Aorta (tissue), 5 donors: ENCODE results near the gene STRBP. TPM values are rescaled to one million over a fixed set of nuclear protein-coding genes. Genes with fewer than 3 reads are reported as not detected.
"Not testable (repeated sequence)": the region's sequence is repeated elsewhere in the genome, so short reads cannot be mapped to it uniquely, and the experiment has no call there.

ENCODE experiments used
- ATAC-seq: fragments of 200-7000 bp; cut with Tn5 transposase; one replicate; pipeline ENCODE4 v1.9.1; 2022; ENCODE audit warnings: moderate library complexity; ENCODE audit not compliant: low FRiP score
- DNase-seq, 2 donors: peaks; one replicate each; pipeline ENCODE4 v3.0.0-alpha.2; 2020
- H3K27ac ChIP-seq, 2 donors: one replicate each; pipeline ENCODE4 v1.5.1; 2013; ENCODE audit warnings: low read length in 2 of 2, mild to moderate bottlenecking in 2 of 2, moderate library complexity in 2 of 2, control low read depth in 1 of 2, inconsistent platforms in 1 of 2, low read depth in 1 of 2
- H3K27me3 ChIP-seq, 2 donors: one replicate each; pipeline ENCODE4 v1.6.1; 2013; ENCODE audit warnings: control low read depth in 1 of 2, low read length in 1 of 2, mild to moderate bottlenecking in 1 of 2, moderate library complexity in 1 of 2; ENCODE audit not compliant: insufficient read depth in 2 of 2, control insufficient read depth in 1 of 2
- H3K36me3 ChIP-seq, 2 donors: one replicate each; pipeline ENCODE4 v1.6.1; 2013; ENCODE audit warnings: control low read depth in 1 of 2, low read length in 1 of 2, mild to moderate bottlenecking in 1 of 2; ENCODE audit not compliant: insufficient read depth in 2 of 2, control insufficient read depth in 1 of 2
- H3K4me1 ChIP-seq, 2 donors: one replicate each; pipeline ENCODE4 v1.6.1; 2013; ENCODE audit warnings: low read length in 2 of 2, control low read depth in 1 of 2, mild to moderate bottlenecking in 1 of 2, moderate library complexity in 1 of 2; ENCODE audit not compliant: insufficient read depth in 2 of 2, control insufficient read depth in 1 of 2
- H3K4me3 ChIP-seq, 2 donors: one replicate each; pipeline ENCODE4 v1.5.1; 2013; ENCODE audit warnings: low read length in 2 of 2, control low read depth in 1 of 2, mild to moderate bottlenecking in 1 of 2
- H3K9me3 ChIP-seq: one replicate; pipeline ENCODE4 v1.6.1; 2013; ENCODE audit warnings: mild to moderate bottlenecking, low read length; ENCODE audit not compliant: control insufficient read depth
- WGBS, 2 donors: extraction: QIAGEN DNeasy Blood & Tissue Kit; methylation state at CpG; one replicate each; pipeline ENCODE4 v1.1.7; 2013; 5-methylcytosine and 5-hydroxymethylcytosine counted together
- intact Hi-C, 2 donors: fragments of 100-400 bp; cut with DNase I; formaldehyde crosslinking; loops; one replicate each; pipeline versions ENCODE4 v1.14.2 to v1.15.0; 2022
- polyA plus RNA-seq, 2 donors: library from polyadenylated mRNA; stranded (reverse); fragments of 200-250 nt; gene quantifications; one replicate each; pipeline ENCODE4 v1.2.3, GENCODE V29; 2013
- total RNA-seq, 2 donors: library from RNA; stranded (reverse); fragmentation: NEBNext Ultra II Directional; extraction: Animal tissue kit (Norgen Biotek cat#: 25700); gene quantifications; one replicate each; pipeline ENCODE4 v1.2.1, GENCODE V29; 2021
- donor health status: healthy with polysubstance abuse.
- donor health status: Bipolar disorder and iron deficiency.
- donor health status: DM: no; HTN: no; CAD: no.
- donor health status: DM: no; HTN: no; CAD: no.
- donor health status: DM: yes; HTN: yes; CAD: no.

Gene STRBP
- total and polyA plus RNA-seq, 4 donors = 5.4 to 27.3 (median 8.6) TPM

DNA sequence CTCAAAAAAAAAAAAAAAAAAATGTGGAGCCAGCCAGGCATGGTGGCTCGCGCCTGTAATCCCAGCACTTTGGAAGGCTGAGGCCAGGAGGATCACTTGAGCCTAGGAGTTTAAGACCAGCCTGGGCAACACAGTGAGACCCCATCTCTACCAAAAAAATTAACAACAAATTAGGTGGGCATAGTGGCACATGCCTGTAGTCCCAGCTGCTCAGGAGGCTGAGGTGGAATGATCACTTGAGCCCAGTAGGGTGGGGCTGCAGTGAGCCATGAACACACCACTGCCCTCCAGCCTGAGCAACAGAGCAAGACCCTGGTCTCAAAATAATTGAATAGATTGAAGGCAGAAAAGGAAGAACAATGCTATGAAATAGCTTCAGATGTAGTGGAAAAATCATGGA is 82.4 kb downstream of the STRBP start:
- H3K9me3 ChIP-seq, ATAC-seq, H3K4me3 ChIP-seq, H3K27ac ChIP-seq, H3K36me3 ChIP-seq, intact Hi-C loops, H3K27me3 ChIP-seq, H3K4me1 ChIP-seq, DNase-seq: not testable (repeated sequence)
- WGBS, 2 donors = 96% methylated on average over 2 of the region's 2 CpGs

GRCh38 chr9:123176949-123177348 is 91.4 kb downstream of the STRBP start:
- DNase-seq (no peak), ATAC-seq (no peak)
- Histone ChIP-seq H3K4me1 (peaks cover 0 to 3% of the 10 kb centered on the region in 2 donors), H3K27ac (no peak overlapping the region), H3K27me3 (no peaks in the 10 kb centered on the region), H3K9me3 (no peaks in the 10 kb centered on the region), H3K36me3 (no peaks in the 10 kb centered on the region), H3K4me3 (no peak overlapping the region)
- 95 to 98% methylated on average over 2 of the region's 2 CpGs for WGBS, 2 donors
- intact Hi-C loops = no loop called here

DNA sequence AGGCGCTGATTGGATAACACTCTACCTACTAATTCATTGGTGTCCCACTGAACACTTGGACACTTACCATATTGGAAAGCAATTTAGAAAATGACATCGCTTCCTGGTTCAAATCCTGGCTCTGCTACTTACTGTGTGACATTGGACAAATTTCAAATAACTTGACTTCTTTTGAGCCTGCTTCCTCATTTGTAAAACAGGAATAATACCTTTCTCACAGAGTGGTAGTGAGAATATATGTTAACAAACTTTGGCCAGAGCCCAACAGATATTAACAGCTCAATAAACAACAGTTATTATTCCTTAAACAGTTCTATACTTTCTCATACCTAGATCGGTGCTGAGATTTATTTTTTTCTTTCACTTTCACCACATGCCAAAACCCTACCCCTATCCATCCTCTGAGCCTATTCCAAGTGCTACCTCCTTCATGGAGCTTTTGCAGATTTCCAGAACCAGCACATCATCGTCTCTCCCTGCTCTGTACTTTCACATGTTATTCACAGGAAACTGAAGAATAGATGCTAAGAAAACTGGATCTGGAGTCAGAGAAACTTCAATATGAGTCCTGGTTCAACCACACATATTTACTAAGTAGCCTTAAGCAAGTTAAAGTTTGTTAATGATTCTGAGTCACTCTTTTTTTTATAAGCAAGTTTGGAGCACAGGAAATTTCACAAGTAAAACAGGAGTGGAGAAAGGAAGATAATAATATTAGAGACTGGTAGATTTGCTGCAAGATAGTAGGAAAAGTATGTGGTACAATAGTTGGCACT is 92.3 kb downstream of the STRBP start:
- Histone ChIP-seq H3K36me3 (no peaks in the 10 kb centered on the region), H3K4me3 (no peak overlapping the region), H3K27ac (no peak overlapping the region), H3K9me3 (no peaks in the 10 kb centered on the region), H3K27me3 (no peaks in the 10 kb centered on the region), H3K4me1 (peaks cover 0 to 3% of the 10 kb centered on the region in 2 donors)
- DNase-seq (no peak), ATAC-seq (no peak)
- intact Hi-C loops = no loop called here
- WGBS, 2 donors = 61 to 68% methylated on average over 4 of the region's 4 CpGs

DNA sequence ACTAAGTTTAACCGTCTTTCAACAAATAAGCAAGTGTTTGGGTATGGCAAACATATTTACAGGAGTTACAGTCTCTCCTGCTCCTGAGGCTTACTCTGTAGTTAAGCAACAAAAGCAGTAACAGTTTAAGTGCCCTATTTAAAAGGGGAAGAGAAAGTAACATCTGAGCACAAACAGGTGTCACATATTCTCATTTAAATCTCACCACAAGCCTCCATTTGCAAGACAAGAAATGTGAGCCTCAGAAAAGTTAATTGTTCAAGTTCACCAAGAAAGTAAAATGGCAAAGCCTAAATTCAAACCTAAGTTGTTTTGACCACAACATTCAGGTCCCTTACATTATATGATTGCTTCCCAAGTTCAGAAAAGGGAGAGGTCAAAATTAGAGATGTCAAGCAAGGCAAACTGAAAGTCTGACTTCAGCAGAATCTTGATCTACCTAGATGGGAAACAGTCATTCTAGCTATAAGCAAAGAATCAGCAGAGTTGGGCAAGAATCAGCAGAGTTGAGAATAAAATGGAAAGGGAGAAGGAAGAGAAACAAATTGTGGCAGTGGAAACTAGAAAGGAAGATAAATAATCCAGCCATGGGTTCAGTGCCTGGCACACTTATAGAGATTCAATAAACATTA is 93.4 kb downstream of the STRBP start:
- 93 to 97% methylated on average over 1 of the region's 1 CpG for WGBS, 2 donors
- intact Hi-C loops = no loop called here
- Histone ChIP-seq H3K27me3 (no peaks in the 10 kb centered on the region), H3K4me1 (peaks cover 0 to 3% of the 10 kb centered on the region in 2 donors), H3K4me3 (no peak overlapping the region), H3K27ac (no peak overlapping the region), H3K36me3 (no peaks in the 10 kb centered on the region), H3K9me3 (no peaks in the 10 kb centered on the region)
- DNase-seq (no peak), ATAC-seq (no peak)

GRCh38 chr9:123174079-123174478 is 94.3 kb downstream of the STRBP start:
- H3K27me3 ChIP-seq = no peaks in the 10 kb centered on the region
- H3K4me1 ChIP-seq = peaks cover 0 to 3% of the 10 kb centered on the region in 2 donors
- H3K36me3 ChIP-seq = no peaks in the 10 kb centered on the region
- no peak overlapping the region for H3K4me3 ChIP-seq
- ATAC-seq = no peak
- H3K27ac ChIP-seq = no peak overlapping the region
- intact Hi-C loops = no loop called here
- H3K9me3 ChIP-seq = no peaks in the 10 kb centered on the region
- 97 to 99% methylated on average over 1 of the region's 1 CpG for WGBS, 2 donors
- no peak for DNase-seq

- 63 to 65% methylated on average over 3 of the region's 3 CpGs for WGBS, 2 donors
- ATAC-seq (no peak), DNase-seq (no peak)
- H3K9me3 ChIP-seq = no peaks in the 10 kb centered on the region
- intact Hi-C loops = no loop called here
- H3K4me1 ChIP-seq = no peaks in the 10 kb centered on the region
- no peak overlapping the region for H3K4me3 ChIP-seq
- H3K36me3 ChIP-seq = no peaks in the 10 kb centered on the region
- H3K27me3 ChIP-seq = no peaks in the 10 kb centered on the region
- no peak overlapping the region for H3K27ac ChIP-seq
Observed at GRCh38 chr9:123169926-123170325, 98.5 kb downstream of the STRBP start.

DNA sequence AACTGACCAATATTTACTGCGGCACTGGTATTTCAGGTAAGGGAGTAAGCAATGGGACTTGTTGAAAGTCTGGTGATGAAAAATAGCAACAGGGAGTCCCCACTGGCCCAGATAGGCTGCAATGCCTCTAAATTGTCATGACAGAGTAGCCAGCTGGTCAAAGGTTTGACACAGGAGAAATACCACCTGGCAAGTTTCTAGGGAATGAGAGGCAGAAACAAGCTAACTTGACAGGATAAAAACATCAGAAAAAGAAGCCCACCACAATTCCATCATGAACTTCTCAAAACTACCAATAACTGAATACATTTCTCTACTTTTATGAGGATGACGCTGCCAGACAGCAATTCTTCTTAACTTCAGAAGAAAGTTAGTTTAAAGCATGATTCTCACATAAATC is 99.8 kb downstream of the STRBP start:
- DNase-seq (no peak), ATAC-seq (no peak)
- Histone ChIP-seq H3K9me3 (no peaks in the 10 kb centered on the region), H3K36me3 (no peaks in the 10 kb centered on the region), H3K4me1 (no peaks in the 10 kb centered on the region), H3K27me3 (no peaks in the 10 kb centered on the region), H3K27ac (no peak overlapping the region), H3K4me3 (no peak overlapping the region)
- intact Hi-C loops = no loop called here
- 95% methylated on average over 2 of the region's 2 CpGs for WGBS, 2 donors

DNA sequence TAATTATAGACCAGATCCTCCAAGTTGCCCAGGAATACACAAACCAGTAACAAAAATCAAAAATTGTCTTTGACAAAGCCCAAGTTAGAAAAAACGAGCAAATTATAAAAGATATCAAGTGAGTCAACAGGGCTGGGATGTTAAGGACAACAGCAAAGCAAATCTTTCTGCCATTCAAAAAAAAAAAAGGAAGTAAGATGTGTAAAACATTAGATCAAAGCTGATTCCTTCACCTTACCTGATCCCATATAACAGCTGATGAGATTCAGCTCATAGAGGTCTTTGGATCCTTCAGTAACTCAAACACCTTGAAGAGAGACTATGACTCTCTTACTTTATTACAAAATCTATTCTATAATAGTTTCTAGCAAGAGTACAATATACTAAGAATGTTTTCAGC is 100.9 kb downstream of the STRBP start:
- no peaks in the 10 kb centered on the region for H3K36me3 ChIP-seq
- no peaks in the 10 kb centered on the region for H3K9me3 ChIP-seq
- intact Hi-C loops = no loop called here
- DNase-seq (no peak), ATAC-seq (no peak)
- 92 to 93% methylated on average over 1 of the region's 1 CpG for WGBS, 2 donors
- H3K27ac ChIP-seq = no peak overlapping the region
- no peak overlapping the region for H3K4me3 ChIP-seq
- H3K27me3 ChIP-seq = no peaks in the 10 kb centered on the region
- H3K4me1 ChIP-seq = no peaks in the 10 kb centered on the region

DNA sequence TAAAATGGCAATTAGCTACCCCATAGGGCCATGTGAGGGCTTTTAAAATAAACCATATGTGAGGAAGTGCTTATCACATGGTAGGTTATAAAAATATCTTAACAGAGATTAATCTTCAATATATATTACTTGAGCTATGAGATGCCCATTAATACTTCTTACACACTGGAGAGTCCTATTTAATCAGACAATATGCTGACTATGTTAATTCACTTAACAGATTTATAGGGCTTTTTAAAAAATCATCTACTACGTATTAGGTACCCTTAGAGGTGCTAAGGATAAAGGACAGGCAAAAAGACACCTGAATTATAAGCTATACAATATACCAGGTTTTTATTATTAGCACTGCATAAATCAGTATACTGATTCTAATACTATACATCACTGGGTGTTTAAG is 102.6 kb downstream of the STRBP start:
- no peaks in the 10 kb centered on the region for H3K27me3 ChIP-seq
- 98 to 99% methylated on average over 1 of the region's 1 CpG for WGBS, 2 donors
- intact Hi-C loops = no loop called here
- no peak overlapping the region for H3K4me3 ChIP-seq
- H3K9me3 ChIP-seq = no peaks in the 10 kb centered on the region
- ATAC-seq (no peak), DNase-seq (no peak)
- H3K4me1 ChIP-seq = no peaks in the 10 kb centered on the region
- H3K27ac ChIP-seq = no peak overlapping the region
- H3K36me3 ChIP-seq = no peaks in the 10 kb centered on the region
